HG02943 (cell line): ENCODE data around the gene LHX5.

ENCODE experiments used
- ATAC-seq: cut with Tn5 transposase; IDR thresholded peaks from one replicate; pipeline ENCODE4 v1.9.1; 2021; ENCODE audit warnings: mild to moderate bottlenecking, low read depth, moderate library complexity; ENCODE audit not compliant: unreplicated experiment

Gene LHX5

GRCh38 chr12:113420996-113421595, 50.6 kb downstream of the LHX5 start:
- no peak for ATAC-seq

- no peak for ATAC-seq
These were observed 53.3 kb downstream of the LHX5 start for GRCh38 chr12:113418213-113418879.

DNA sequence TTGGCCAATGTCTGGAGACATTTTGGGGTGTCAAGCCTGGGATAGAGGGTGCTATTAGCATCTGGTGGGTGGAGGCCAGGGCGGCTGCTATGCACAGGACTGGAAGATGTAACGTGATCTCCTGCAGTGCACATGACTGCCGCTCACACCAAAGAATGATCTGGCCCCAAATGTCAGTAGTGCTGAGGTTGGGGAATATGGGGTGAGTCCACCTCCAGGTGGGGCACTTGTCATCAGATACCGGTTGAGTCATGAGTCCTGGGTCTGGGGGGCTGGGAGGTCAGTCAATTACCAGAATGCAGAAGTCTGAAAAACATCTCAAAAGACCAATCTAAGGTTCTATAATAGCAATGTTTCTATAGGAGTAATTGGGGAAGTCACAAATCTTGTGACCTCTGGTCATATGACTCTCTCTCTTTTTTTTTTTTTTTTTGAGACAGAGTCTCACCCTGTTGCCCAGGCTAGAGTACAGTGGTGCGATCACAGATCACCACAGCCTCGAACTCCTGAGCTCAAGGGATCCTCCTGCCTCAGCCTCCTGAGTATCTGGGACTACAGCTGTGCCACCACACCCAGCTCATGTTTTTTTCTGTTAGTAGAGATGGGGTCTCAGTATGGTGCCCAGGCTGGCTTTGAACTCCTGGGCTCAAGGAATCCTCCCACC, 55.4 kb downstream of the LHX5 start:
- ATAC-seq, result no peak

DNA sequence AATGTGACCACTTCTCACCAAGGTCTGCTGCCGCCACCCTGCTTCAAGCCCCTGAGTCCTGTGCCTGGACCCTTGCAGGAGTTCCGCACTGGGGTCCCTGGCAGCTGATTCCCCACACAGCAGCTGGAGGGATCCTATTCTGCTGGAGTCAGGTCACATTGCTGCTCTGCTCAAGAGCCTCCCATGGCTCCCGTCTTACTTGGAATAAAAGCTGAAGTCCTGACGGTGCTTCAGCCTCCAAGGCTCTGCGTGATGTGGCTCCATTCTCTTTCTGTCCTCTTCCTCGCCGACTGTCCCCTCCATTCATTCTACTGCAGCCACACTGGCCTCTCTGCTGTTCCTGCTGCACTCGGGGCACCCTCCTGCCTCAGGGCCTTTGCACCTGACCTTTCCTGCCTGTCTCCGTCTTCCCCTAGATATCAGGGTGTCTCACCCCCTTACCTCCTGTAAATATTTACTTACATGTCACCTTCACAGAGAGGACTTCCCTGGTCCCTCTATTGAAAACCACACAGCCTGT, 57.1 kb downstream of the LHX5 start:
- ATAC-seq, result no peak

- no peak for ATAC-seq
These were observed 58.2 kb downstream of the LHX5 start for GRCh38 chr12:113413488-113413939.
